MCF 10A (cell line): ENCODE results near the gene ETV3. TPM values are rescaled to one million over a fixed set of nuclear protein-coding genes. Genes with fewer than 3 reads are reported as not detected.

Experiments used
- BruUV-seq: library from RNA; stranded (reverse); fragments of 400-500 nt; replicated peaks from 2 replicates; lab custom pipeline; 2021; lab: Mats Ljungman, UMichigan
- CTCF ChIA-PET: fragments of 300-600 bp; sonication (Branson Sonifier 250); formaldehyde crosslinking; extraction: SDS; loops from one replicate; lab custom pipeline; 2021; ENCODE audit warnings: antibody characterized with exemption, inconsistent platforms; lab: Yijun Ruan, JAX
- POLR2A ChIA-PET: fragments of 300-600, 350-650 bp; sonication (Branson Sonifier 250); formaldehyde crosslinking; extraction: SDS; loops from one replicate; lab custom pipeline; 2020; ENCODE audit warnings: antibody characterized with exemption, inconsistent platforms; lab: Yijun Ruan, JAX
- DNase-seq: peaks from one replicate; pipeline ENCODE4 v3.0.0-alpha.2; 2018; ENCODE audit not compliant: unreplicated experiment
- H3K27ac Mint-ChIP-seq: one replicate; pipeline ENCODE4 v1.8.0; 2022; ENCODE audit warnings: mild to moderate bottlenecking, low read depth, mixed read lengths; ENCODE audit not compliant: unreplicated experiment
- H3K27me3 Mint-ChIP-seq: one replicate; pipeline ENCODE4 v1.8.0; 2022; ENCODE audit warnings: mixed read lengths; ENCODE audit not compliant: insufficient read depth, unreplicated experiment
- H3K36me3 Mint-ChIP-seq: one replicate; pipeline ENCODE4 v1.8.0; 2022; ENCODE audit warnings: mild to moderate bottlenecking, moderate library complexity, mixed read lengths; ENCODE audit not compliant: insufficient read depth, unreplicated experiment
- H3K4me1 Mint-ChIP-seq: one replicate; pipeline ENCODE4 v1.8.0; 2022; ENCODE audit warnings: mixed read lengths; ENCODE audit not compliant: insufficient read depth, unreplicated experiment
- H3K4me3 Mint-ChIP-seq: one replicate; pipeline ENCODE4 v1.8.0; 2022; ENCODE audit warnings: mild to moderate bottlenecking, moderate library complexity, mixed read lengths; ENCODE audit not compliant: unreplicated experiment
- H3K9me3 Mint-ChIP-seq: one replicate; pipeline ENCODE4 v1.8.0; 2022; ENCODE audit warnings: mixed read lengths; ENCODE audit not compliant: unreplicated experiment
- intact Hi-C: fragments of 100-400 bp; cut with micrococcal nuclease; formaldehyde crosslinking; loops from 2 replicates; pipeline ENCODE4 v1.14.1; 2022
- total RNA-seq: library from RNA; stranded (reverse); gene quantifications from 2 replicates; pipeline ENCODE4 v1.2.3, GENCODE V29; 2022
- TF ChIP-seq, protein P1 (sequence below): fragments of 200-600 bp; IDR thresholded peaks from one replicate; pipeline ENCODE4 v1.8.0; 2022; ENCODE audit warnings: antibody characterized with exemption, mild to moderate bottlenecking; ENCODE audit not compliant: unreplicated experiment

The ETV3 gene
- total RNA-seq, 1 experiment from 2014 or later, result 28.6 TPM

GRCh38 chr1:157116737-157117103 lies 21.5 kb downstream of the ETV3 start:
- Mint-ChIP-seq H3K9me3 (no peaks in the 10 kb centered on the region), H3K4me1 (no peaks in the 10 kb centered on the region), H3K4me3 (no peak overlapping the region), H3K27ac (no peak overlapping the region), H3K27me3 (peaks cover 21% of the 10 kb centered on the region), H3K36me3 (peaks cover 4% of the 10 kb centered on the region)
- ChIA-PET POLR2A (no interaction called here), CTCF (interaction anchor here (1.0 to 6.4 kb wide), 3 partner anchors 19 to 39 kb away, joined by 6 to 35 read pairs (median 32); no protein-coding TSS in a partner anchor)
- BruUV-seq, result no TSS peak
- TF ChIP-seq, protein P1, sequence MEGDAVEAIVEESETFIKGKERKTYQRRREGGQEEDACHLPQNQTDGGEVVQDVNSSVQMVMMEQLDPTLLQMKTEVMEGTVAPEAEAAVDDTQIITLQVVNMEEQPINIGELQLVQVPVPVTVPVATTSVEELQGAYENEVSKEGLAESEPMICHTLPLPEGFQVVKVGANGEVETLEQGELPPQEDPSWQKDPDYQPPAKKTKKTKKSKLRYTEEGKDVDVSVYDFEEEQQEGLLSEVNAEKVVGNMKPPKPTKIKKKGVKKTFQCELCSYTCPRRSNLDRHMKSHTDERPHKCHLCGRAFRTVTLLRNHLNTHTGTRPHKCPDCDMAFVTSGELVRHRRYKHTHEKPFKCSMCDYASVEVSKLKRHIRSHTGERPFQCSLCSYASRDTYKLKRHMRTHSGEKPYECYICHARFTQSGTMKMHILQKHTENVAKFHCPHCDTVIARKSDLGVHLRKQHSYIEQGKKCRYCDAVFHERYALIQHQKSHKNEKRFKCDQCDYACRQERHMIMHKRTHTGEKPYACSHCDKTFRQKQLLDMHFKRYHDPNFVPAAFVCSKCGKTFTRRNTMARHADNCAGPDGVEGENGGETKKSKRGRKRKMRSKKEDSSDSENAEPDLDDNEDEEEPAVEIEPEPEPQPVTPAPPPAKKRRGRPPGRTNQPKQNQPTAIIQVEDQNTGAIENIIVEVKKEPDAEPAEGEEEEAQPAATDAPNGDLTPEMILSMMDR, result no peak
- intact Hi-C loops, result no loop called here
- DNase-seq, result no peak

GRCh38 chr1:157115851-157116736 lies 22.1 kb downstream of the ETV3 start:
- no peak overlapping the region for H3K27ac Mint-ChIP-seq

DNA sequence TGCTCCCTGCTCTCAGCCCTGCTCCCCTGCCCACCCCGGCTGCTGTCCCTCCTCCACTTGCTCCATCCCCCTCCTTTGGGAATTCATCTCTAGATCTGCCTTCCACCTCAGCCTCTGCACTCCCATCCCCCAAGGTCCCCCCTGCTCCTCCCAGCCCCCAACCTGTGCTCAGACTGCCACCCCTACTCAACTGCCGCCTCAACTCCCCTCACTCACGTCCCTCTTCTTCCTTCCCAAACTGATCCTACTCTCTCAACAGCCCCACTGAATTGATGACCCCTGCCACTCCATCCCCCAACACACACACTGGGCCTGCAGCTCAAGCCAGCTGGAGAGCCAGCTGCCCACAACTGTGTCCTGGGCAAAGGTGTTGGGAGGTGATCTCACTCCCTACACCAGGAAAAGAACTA lies 22.8 kb downstream of the ETV3 start:
- intact Hi-C loops, result no loop called here
- TF ChIP-seq, protein P1, result no peak
- H3K27ac Mint-ChIP-seq, result no peak overlapping the region
- no peaks in the 10 kb centered on the region for H3K36me3 Mint-ChIP-seq
- H3K4me1 Mint-ChIP-seq, result no peaks in the 10 kb centered on the region
- ChIA-PET POLR2A (interaction anchor here (0.9 kb wide), 1 partner anchor 24 kb away, joined by 3 read pairs; no protein-coding TSS in a partner anchor), CTCF (interaction anchor here (1.3 to 6.4 kb wide), 4 partner anchors 25 to 255 kb away, joined by 5 to 35 read pairs (median 20); no protein-coding TSS in a partner anchor)
- no peak overlapping the region for H3K4me3 Mint-ChIP-seq
- no peaks in the 10 kb centered on the region for H3K9me3 Mint-ChIP-seq
- no TSS peak for BruUV-seq
- H3K27me3 Mint-ChIP-seq, result peaks cover 30% of the 10 kb centered on the region
- DNase-seq, result no peak

More at GRCh38 chr1:157115851-157116736, 22.1 kb downstream of the ETV3 start:
- Mint-ChIP-seq H3K4me1 (no peaks in the 10 kb centered on the region), H3K9me3 (no peaks in the 10 kb centered on the region), H3K4me3 (no peak overlapping the region), H3K27me3 (peaks cover 28% of the 10 kb centered on the region), H3K36me3 (no peaks in the 10 kb centered on the region)
- ChIA-PET POLR2A (no interaction called here), CTCF (interaction anchor here (4.3 to 6.4 kb wide), 2 partner anchors 26 to 40 kb away, joined by 32 to 35 read pairs; no protein-coding TSS in a partner anchor)
- no TSS peak for BruUV-seq
- intact Hi-C loops, result no loop called here
- no peak for DNase-seq
- TF ChIP-seq, protein P1, result no peak
